MM.1S (cell line): ENCODE measurements around the gene FLAD1.

Experiments used
- CTCF ChIP-seq: fragments of 300-600 bp; sonication (generic); IDR thresholded peaks from 2 replicates; pipeline ENCODE4 v1.5.1; 2016; ENCODE audit warnings: antibody characterized with exemption, low read length, mixed read lengths
- EZH2 ChIP-seq: fragments of 300-600 bp; sonication (generic); optimal IDR thresholded peaks from 2 replicates; pipeline ENCODE3; 2017; ENCODE audit warnings: low read depth, mild to moderate bottlenecking, antibody characterized with exemption, low read length, mixed read lengths
- EZH2phosphoT487 ChIP-seq: fragments of 300-600 bp; sonication (generic); IDR thresholded peaks from 2 replicates; pipeline ENCODE4 v1.6.1; 2018; ENCODE audit warnings: antibody characterized with exemption, low read length

GRCh38 chr1:155022136-155022926, 39.2 kb downstream of the FLAD1 start:
- TF ChIP-seq EZH2, result no peak
- no peak for TF ChIP-seq CTCF
- TF ChIP-seq EZH2phosphoT487, result no peak
